Cardiac muscle cell (in vitro differentiated cells and primary cell): ENCODE data around the gene ADRA2C. TPM values are rescaled to one million over a fixed set of nuclear protein-coding genes. Genes with fewer than 3 reads are reported as not detected.

Experiments used
- DNase-seq, 2 donors: peaks; one replicate each; pipeline versions ENCODE4 v3.0.0 to v3.0.0-alpha.2; 2010 to 2017; ENCODE audit warnings: low read depth in 1 of 2, low spot score in 1 of 2
- H3K27ac ChIP-seq: fragments of 200-600 bp; sonication (generic); 2 replicates; pipeline ENCODE4 v1.5.1; 2016
- H3K27me3 ChIP-seq: fragments of 200-600 bp; sonication (generic); 2 replicates; pipeline ENCODE4 v1.6.0; 2016; ENCODE audit warnings: control low read depth
- H3K36me3 ChIP-seq: fragments of 200-600 bp; sonication (generic); 2 replicates; pipeline ENCODE4 v1.5.1; 2016; ENCODE audit warnings: control low read depth
- H3K4me1 ChIP-seq: fragments of 200-600 bp; sonication (generic); 2 replicates; pipeline ENCODE4 v1.8.1; 2017; ENCODE audit warnings: low read depth, mild to moderate bottlenecking, mixed run types
- H3K4me3 ChIP-seq: fragments of 200-600 bp; sonication (generic); 2 replicates; pipeline ENCODE4 v1.5.1; 2016; ENCODE audit warnings: mild to moderate bottlenecking
- H3K9me3 ChIP-seq: fragments of 200-600 bp; sonication (generic); 2 replicates; pipeline ENCODE4 v1.5.1; 2017; ENCODE audit warnings: low read depth, mild to moderate bottlenecking, control low read depth
- polyA plus RNA-seq: library from polyadenylated mRNA; unstranded; fragments of >200 nt; fragmentation: Nextera tagmentation; extraction: Ambion mirVana; gene quantifications from 2 replicates; pipeline ENCODE4 v1.2.1, GENCODE V29; 2016
- total RNA-seq: library from RNA; depleted of rRNA; stranded (reverse); fragments of >200 nt; gene quantifications from 2 replicates; pipeline ENCODE4 v1.2.3, GENCODE V29; 2016
- TF ChIP-seq, protein P1 (sequence below): IDR thresholded peaks from 2 replicates; pipeline ENCODE4 v1.5.1; 2012; ENCODE audit warnings: low read depth, mild to moderate bottlenecking, low read length

ADRA2C gene
- total and polyA plus RNA-seq, 2 experiments from 2014 or later, result 8.5 to 8.6 TPM

DNA sequence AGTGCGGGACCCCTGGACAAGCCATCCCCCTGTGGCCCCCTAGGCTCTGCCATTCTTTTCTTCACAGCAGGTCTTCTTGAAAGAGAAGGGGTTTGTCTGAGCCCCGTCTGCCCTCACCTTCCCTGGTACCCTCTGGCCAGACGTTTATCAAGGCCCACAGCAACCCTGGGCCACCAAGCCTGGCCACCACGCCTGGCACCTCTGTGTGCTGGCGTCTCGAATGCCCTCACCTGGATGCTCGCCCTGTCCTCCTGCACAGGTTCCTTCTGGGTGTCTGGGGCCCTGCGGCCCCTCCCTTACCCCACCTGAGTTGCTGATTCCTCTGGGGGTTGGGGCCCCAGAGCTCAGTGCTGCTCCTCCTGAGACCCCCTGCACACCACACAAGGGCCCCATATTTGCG is 25.1 kb downstream of the ADRA2C start:
- H3K9me3 ChIP-seq, result no peaks in the 10 kb centered on the region
- H3K4me1 ChIP-seq, result no peaks in the 10 kb centered on the region
- TF ChIP-seq, protein P1, sequence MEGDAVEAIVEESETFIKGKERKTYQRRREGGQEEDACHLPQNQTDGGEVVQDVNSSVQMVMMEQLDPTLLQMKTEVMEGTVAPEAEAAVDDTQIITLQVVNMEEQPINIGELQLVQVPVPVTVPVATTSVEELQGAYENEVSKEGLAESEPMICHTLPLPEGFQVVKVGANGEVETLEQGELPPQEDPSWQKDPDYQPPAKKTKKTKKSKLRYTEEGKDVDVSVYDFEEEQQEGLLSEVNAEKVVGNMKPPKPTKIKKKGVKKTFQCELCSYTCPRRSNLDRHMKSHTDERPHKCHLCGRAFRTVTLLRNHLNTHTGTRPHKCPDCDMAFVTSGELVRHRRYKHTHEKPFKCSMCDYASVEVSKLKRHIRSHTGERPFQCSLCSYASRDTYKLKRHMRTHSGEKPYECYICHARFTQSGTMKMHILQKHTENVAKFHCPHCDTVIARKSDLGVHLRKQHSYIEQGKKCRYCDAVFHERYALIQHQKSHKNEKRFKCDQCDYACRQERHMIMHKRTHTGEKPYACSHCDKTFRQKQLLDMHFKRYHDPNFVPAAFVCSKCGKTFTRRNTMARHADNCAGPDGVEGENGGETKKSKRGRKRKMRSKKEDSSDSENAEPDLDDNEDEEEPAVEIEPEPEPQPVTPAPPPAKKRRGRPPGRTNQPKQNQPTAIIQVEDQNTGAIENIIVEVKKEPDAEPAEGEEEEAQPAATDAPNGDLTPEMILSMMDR, result no peak
- no peak overlapping the region for H3K27ac ChIP-seq
- no peaks in the 10 kb centered on the region for H3K36me3 ChIP-seq
- H3K4me3 ChIP-seq, result no peak overlapping the region
- no peak for DNase-seq
- H3K27me3 ChIP-seq, result peaks cover 9% of the 10 kb centered on the region

DNA sequence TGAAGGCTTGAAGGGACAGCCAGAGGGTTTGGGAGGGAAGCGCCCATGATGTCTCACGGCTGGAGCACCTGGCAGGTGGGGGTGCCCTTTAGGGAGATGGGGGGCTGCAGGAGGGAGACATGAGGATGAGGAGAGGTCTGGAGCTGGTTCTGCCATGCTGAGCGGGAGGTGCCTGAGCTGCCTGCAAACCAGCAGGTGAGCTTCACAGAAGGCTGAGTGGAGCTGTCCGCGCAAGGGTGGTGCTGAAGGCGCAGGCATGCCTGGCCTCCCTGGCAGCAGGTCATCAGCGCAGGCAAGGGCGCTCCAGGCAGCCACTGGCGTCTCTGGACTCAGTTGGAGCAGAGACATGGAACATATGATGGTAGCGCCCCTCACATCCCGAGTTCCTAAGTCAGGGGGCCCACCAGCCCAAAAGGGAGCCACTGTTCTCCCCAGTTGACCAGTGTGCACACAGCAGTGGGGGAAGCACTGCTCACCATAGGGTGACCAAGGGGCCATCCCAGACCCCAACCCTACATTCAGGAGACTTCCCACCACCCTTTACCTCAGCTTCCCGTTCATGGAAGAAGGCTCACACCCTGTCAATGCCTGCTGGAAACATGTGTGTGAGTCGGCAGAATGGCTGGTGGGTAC is 25.8 kb downstream of the ADRA2C start:
- Histone ChIP-seq H3K9me3 (no peaks in the 10 kb centered on the region), H3K27me3 (peaks cover 9% of the 10 kb centered on the region), H3K4me3 (no peak overlapping the region), H3K36me3 (no peaks in the 10 kb centered on the region), H3K4me1 (no peaks in the 10 kb centered on the region), H3K27ac (no peak overlapping the region)
- TF ChIP-seq, protein P1, result no peak
- peak; percentile 39 to 91 for DNase-seq

DNA sequence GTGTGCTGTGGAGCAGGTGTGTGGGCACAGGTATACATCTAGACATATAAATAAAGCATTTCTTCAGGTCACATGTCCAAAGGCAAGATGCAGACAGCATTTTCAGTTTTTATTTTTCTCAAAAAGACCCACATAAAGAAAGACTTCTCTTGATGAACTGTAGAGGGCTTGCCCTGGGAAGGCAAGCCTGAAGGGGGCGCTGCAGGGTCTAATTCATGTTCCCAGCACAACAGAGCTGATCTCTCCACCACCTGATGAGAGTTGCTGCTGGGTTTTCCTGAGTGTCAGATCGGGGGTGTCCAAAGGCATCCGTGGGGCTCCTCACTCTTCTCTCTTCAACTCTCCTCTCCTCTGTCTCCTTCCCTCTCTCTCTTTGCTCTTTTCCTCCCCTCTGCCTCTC is 26.6 kb downstream of the ADRA2C start:
- TF ChIP-seq, protein P1, result no peak
- Histone ChIP-seq H3K27me3 (peaks cover 9% of the 10 kb centered on the region), H3K27ac (no peak overlapping the region), H3K4me3 (no peak overlapping the region), H3K4me1 (no peaks in the 10 kb centered on the region), H3K36me3 (no peaks in the 10 kb centered on the region), H3K9me3 (no peaks in the 10 kb centered on the region)
- no peak for DNase-seq

DNA sequence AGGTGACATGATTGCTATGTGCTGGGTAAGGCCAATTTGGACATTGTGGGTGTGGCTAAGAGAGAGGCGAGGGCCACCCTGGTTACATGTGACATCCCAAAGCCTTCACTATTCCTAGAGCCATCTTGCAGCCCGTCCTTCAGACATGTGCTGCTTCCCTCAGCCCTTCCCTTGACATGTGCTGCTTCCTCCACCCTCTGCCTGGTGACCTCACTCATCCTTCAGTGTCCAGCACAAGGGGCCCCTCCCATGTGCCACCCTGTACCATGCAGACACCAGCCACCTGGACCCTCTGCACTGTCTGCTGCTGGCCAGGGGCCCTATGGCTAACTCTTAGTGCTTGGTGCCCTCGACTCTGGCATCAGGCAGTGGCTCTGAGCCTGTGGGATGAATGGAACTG is 27.4 kb downstream of the ADRA2C start:
- H3K4me3 ChIP-seq, result no peak overlapping the region
- no peak overlapping the region for H3K27ac ChIP-seq
- H3K36me3 ChIP-seq, result no peaks in the 10 kb centered on the region
- H3K9me3 ChIP-seq, result no peaks in the 10 kb centered on the region
- H3K27me3 ChIP-seq, result peaks cover 9% of the 10 kb centered on the region
- H3K4me1 ChIP-seq, result no peaks in the 10 kb centered on the region
- TF ChIP-seq, protein P1, result no peak
- DNase-seq, result no peak

DNA sequence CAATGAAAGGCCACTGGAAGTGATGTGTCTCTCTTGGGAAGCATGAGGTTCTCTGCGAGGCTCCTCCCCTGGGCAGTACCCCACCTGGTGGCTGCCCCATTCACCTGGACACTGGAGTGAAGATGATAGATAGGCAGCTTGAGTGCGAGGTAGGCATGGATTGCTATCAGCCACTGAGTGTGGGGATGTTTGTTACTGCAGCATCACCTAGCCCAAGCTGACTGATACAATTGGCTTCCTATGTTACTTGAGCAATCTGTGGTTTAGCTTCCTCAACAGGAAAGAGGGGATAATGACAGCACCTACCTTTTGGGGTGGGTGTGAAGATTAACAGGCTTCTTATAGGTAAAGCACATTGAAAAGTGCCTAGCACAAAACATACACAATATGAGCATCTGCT is 30.8 kb downstream of the ADRA2C start:
- DNase-seq, result no peak
- no peaks in the 10 kb centered on the region for H3K27me3 ChIP-seq
- no peaks in the 10 kb centered on the region for H3K36me3 ChIP-seq
- TF ChIP-seq, protein P1, result no peak
- H3K27ac ChIP-seq, result no peak overlapping the region
- no peak overlapping the region for H3K4me3 ChIP-seq
- no peaks in the 10 kb centered on the region for H3K4me1 ChIP-seq
- no peaks in the 10 kb centered on the region for H3K9me3 ChIP-seq
